Iris pigment epithelial cell (primary cell): ENCODE measurements around the gene SLC5A9.
"Not testable (repeated sequence)": the region's sequence is repeated elsewhere in the genome, so short reads cannot be mapped to it uniquely, and the experiment has no call there.

Source experiments
- DNase-seq: peaks from one replicate; pipeline ENCODE4 v3.0.0-alpha.2; 2011; ENCODE audit warnings: low read depth

SLC5A9 gene

DNA sequence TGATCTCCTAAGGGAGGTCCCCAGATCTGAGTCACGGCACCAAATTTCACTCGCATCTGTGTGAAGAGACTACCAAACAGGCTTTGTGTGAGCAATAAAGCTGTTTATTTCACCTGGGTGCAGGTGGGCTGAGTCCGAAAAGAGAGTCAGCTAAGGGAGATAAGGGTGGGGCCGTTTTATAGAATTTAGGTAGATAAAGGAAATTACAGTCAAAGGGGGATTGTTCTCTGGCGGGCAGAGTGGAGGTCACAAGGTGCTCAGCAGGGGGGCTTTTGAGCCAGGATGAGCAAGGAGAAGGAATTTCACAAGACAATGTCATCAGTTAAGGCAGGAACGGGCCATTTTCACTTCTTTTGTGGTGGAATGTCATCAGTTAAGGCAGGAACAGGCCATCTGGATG lies 8.2 kb upstream of the SLC5A9 start:
- DNase-seq = not testable (repeated sequence)

DNA sequence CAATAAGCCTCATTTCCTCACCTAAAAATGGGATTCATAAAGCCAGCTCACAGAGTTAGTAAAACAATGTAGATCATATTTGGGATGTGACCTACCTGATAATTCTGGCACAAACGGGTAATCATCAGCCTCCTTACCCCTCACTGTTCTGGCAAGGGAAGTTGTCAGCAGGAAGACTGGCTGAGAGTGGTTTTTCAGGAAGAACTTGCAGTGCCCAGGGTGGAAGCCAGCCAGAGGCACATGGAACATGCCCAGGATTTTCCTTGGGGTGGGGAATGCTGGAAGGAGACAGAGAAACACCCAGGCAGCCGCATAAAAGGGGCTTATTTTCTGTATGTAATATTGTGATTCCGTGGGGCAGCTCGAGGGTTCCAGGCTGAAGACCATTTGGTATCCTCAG lies 7.7 kb upstream of the SLC5A9 start:
- DNase-seq = no peak

DNA sequence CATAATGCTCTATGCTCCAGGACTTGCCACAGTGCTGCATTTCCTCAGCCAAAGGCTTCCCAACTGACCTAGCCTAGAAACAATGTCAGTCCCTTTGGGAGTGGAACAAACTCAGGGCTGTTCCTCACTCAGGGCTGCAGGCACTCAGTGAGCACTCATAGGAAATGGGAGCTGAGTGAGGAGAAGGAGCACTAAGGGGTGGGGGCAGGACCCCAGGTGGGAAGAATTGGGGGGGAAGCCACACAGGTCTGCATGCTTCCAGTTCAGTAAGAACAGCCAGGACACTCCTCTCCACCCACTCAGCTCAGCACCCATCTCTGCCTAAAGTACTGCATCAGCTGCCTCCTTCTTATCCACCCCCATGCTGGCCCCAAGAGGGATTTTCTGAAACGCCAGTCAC lies 7.3 kb upstream of the SLC5A9 start:
- no peak for DNase-seq

DNA sequence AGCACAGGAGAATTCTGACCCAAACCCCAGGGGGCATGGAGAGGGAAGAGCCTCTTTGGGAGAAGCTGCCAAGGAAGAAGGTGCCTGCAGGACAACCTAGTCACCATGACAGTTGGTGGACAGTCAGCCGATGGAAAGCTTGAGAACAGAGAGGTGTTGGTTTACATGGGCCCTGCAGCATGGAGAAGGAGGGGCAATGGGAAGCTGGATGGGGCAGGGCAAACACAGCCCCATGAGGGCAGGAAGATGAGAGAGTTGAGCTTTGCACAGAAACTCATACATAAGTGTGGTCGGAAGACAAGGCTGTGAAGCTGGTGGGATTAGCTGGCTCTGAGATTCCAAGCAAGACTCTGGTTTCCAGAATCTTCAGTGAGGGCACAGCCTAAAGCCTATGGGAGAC lies 6.6 kb upstream of the SLC5A9 start:
- no peak for DNase-seq

DNA sequence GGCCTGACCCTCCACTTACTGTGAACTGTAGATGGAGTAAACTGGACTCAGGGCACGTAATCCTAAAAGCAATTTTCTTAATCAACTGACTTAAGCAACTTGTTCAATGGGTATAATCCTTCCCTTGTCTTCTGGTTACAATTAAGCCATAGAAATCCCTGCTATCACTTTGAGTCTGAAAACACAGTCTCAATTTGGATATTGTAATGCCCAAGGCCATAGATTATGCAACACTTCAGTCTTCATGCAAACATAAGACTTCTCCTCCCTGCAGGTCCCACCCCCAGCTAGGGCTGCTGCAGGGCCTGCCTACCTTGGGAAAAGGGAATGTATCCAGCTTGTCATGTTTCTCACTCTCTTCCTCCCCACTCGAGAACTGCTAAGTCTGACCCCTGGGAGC lies 6.2 kb upstream of the SLC5A9 start:
- DNase-seq = no peak

DNA sequence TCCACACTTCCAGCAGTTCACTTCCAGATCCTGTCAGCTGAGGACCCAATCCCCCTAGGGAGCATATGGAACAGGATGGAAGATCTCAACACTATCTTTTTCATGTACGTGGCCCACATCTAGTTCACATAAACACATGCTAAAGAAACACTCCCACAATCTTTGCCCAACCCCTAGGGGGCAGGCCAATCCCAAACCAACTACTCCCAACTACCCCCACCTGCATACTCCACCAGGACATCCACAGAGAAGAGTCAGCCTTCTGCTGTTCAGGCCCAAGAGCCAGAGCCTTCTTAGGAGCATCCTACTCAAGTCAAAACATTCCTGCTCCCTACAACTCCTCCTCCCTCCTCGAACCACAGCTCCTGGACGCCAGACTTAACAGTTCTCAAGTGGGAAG lies 5.6 kb upstream of the SLC5A9 start:
- no peak for DNase-seq

DNA sequence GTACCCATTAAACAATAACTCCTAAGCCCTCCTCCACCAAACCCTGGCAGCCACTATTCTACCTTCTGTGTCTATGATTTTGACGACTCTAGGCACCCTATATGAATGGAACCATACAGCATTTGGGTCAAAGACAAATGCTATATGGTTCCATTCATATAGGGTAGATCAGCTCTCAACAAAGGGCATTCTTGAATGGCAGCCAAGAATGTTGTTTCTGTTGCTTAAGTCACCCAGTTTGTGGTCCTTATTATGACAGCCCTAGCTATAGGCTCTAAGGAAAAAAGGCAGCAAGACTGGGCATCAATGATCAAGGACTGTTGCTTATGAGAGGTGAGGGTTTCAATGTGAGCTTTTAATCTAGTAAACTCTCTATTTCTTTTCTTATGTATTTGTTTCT lies 4.7 kb upstream of the SLC5A9 start:
- no peak for DNase-seq

DNA sequence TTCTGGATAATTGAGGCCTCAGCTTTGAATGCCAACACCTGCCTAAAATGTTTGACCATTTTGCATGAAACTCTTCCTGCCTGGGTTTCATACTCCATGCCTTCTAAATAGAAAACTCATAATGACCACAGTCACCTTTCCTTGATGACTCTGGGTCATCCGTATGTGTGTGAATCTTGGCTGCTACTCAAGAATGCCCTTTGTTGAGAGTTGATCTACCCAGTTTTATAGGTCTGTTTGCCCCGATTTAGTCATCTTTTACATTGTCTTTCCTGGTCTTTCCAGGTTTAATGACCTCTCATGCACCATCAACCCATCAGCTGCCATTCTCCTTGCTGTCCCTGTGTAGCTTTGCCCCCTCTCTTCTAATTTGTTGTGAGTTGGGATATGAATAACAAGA lies 2.7 kb upstream of the SLC5A9 start:
- DNase-seq = no peak

DNA sequence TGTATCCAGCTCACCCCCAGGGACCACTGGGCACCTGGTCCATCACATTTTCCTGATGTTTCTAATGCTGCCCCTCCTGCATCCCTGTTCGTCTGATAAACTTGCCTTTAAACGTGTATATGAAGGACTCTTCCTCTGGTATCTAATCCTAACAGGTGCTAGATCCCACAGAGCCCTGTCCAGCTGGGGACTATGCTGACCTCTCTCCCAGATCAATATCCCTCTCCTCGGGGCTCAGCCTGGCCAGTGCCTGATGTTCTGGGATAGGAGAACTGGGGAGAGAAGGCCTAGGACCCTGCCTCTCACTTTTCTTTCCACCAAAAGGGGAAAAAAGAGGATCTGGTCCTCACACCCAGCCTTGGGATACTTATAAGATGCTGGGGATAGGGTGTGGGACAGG lies 1.4 kb upstream of the SLC5A9 start:
- DNase-seq = no peak

DNA sequence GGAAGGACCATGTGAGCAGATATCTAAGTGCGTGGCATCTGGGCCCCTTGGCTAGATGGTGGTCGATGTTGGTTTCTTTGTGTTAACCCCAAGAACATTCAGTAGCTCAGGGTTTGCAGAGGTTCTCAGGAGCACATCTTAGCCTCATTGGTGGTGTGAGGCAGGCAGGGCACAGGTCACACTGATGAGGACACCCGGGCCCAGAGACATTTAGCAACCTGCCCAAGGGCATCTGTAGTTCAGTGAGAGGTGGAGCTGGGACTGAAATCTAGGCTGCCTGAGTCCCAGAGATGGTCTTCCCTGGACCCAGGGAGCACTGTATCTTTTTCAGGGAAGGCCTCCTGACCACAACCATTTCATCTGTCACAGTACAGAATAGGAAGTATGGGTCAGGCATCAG lies 859 bp upstream of the SLC5A9 start:
- no peak for DNase-seq

DNA sequence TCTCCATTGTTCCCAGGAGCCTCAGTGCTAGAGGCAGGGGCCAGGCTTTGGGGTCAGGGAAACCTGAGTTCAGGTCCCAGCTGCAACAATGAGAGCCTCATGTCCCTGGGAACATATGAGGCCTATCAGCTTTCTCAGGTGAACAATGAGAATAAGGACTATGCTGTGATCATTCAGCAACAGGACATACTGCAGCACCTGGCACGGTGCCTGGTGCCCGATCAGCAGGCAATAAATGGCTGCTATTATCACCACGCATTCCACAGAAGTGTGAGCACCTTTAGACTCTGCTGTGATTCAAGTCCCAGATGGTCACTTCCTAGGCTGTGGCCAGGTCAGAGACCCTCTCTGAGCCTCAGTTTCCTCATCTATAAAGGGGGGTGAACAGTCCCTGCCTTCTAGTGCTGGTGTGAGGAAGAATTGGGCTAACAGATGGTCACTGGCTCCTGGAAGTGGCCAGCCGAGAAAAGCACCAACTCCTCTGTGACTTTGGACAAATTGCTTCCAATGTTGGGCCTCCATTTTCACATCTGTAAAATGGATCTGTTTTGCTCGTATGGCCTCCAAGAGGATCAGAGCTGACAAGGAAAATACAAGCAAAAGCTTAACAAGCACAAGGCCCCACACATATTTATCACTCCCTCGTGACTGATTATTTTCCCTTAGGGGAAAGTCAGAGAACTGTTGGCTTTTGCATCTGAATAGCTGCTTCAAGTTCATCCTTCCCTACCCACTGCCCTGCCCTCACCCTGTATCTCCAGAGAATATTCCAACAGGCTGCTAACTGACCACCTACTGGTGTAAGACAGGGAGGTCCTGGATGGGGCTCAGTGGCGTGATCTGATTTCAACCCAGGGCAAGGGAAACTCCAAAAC lies 1.1 kb downstream of the SLC5A9 start:
- no peak for DNase-seq

DNA sequence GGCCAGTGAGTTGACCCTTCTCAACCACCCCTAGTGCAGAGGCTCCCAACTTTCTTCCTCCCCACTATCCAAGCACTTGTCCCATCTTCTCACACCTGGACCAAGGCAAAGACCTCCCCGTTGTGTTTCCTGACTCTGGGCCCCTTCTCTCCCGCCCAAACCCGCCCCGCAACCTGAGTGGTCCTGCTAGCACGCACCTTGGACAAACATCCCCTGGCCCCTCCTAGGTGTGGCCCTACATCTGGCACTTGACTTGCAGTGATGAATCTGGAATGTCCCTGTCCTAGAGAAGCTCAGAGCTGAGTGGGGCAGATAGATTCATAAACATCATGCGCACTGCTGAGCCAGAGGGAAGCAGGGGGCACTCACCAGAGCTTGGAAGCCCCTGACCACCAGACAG lies 2.3 kb downstream of the SLC5A9 start:
- DNase-seq = no peak

DNA sequence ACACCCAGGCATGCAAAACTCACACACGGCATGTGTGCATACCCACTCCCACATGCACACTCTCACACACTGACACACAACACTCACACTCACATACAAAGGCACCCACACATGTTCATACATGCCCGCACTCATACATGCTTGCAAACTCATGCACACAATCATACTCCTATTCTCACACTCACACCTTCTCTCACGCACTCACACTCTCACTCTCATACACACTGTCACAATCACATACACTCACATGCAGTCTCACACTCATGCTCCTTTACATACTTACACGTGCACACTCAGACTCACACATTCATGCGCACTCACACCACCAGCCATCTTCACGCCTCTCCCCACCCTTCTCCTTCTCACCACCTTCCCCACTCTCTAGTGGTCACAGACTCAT lies 3.1 kb downstream of the SLC5A9 start:
- DNase-seq = no peak

DNA sequence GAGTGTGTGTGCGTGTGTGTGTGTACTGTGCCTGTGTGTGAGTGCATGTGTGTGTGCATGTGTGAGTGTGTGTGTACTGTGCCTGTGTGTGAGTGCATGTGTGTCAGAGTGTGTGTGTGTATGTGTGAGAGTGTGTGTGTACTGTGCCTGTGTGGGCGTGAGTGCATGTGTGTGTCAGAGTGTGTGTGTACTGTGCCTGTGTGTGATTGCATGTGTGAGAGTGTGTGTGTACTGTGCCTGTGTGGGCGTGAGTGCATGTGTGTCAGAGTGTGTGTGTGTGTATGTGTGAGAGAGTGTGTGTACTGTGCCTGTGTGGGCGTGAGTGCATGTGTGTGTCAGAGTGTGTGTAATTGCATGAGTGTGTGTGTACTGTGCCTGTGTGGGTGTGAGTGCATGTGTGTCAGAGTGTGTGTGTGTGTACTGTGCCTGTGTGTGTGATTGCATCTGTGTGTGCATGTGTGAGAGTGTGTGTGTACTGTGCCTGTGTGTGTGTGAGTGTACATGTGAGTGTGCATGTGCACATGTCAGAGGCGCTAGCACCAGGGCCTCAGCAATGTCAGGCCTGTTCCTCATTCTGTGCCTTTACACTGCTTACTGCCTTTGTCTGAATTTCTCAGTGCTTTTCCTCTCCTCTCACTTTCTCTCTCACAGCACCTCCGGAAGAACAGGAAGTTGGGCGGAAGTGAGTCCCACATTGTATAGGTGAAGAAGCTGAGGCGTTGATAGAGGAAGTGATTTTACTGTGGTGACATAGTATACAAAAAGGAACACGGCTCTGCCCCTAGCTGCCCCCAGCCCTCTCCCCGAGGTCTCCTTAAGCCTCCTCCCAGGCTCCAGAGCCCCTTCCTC lies 4.9 kb downstream of the SLC5A9 start:
- DNase-seq = no peak

DNA sequence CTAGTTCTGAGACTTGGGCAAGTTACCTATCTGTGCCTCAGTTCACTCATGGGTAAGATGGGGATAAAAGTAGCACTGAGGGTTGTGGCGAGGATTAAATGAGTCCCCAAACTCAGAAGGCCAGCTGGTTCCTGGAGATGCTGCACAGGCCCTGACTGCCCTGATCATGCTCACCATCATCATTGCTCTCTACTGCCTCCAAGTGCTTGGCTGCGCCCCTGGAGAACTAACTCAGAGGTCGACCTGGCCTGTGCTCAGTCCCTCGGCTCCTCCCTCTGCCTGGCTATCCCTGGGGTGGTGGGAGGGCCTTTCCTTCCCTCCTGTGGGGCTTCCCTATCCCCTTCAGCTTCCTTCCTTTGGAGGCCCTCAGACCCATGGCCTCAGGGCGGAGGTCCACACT lies 5.6 kb downstream of the SLC5A9 start:
- DNase-seq = no peak

DNA sequence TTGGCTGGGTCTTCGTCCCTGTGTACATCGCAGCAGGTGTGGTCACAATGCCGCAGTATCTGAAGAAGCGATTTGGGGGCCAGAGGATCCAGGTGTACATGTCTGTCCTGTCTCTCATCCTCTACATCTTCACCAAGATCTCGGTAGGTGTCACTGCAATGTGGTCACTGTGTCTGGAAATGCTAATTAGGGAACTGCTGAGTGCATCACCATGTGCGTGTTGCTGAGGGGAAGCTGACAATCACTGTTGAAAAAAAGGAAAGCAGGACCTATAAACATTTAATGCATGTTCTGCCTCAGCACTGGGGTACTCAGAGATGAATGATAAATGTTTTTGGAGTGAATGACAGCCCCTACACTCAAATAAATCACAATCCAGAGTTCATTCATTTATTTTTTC lies 6.8 kb downstream of the SLC5A9 start:
- DNase-seq = no peak

DNA sequence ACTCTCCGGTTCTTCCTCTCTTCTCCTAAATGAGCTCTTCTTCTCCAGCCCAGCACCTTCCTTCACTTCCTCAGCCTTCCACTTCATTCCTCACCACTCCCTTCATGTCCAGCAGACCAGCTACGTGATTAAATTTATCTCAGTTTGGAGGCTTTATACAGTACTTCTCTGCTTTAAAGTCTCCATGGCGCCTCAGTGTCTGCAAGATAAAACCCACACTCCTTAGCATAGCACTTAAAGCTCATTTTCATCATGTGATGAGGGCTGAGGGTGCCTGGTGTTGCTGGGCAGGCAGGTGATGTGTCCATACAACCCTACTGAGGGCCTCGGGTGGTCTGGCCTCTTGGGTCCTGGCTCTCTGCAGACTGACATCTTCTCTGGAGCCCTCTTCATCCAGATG lies 7.7 kb downstream of the SLC5A9 start:
- DNase-seq = no peak

DNA sequence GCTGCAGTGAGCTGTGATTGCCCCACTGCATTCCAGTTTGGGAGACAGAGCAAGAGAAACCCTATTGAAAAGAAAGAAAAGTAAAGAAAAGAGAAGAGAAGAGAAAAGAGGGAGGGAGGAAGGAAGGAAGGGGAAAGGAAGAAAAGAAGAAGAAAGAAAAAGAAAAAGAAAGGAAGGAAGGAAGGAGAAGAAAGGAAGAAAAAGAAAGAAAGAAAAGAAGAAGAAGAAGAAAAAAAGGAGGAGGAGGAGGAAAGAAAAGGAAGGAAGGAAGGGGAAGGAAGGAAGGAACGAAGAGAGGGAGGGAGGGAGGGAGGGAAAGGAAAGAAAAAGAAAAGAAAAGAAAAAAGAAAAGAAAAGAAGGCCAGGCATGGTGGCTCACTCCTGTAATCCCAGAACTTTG lies 10.2 kb downstream of the SLC5A9 start:
- DNase-seq = no peak

DNA sequence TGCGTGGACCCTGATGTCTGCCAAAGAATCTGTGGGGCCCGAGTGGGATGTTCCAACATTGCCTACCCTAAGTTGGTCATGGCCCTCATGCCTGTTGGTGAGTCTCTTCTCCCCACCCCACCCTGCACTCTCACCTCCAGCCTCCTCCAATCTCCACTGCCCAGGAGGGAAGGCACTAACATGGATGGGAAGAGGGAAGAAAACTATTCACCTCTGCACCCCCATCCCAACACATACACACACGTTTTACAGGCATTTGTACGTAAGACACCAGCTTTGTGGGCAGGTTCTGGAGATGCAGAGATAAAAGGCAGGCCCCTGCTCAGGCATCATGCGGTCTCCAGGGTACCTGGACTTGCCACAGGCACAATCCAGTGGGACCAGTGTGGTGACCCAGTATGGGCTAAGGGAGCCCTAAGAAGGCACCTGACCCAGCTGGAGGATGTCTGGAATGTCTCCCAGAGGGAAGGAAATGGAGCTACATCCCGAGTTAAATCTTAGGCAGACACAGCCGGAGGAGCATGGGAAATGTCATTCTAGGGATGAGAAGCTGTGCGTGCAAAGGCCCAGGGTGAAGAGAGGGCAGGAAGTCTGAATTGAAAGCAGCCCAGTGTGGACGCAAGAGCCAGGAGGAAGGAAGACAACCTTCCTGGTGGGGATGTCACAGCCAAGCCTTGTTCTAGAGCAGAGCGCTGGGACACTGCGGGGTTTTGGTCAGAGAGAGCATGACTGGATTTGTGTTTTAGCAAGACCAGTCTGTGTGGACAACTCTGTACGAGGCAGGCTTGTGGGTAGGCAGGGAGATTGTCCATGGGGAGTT lies 11.4 kb downstream of the SLC5A9 start:
- no peak for DNase-seq

DNA sequence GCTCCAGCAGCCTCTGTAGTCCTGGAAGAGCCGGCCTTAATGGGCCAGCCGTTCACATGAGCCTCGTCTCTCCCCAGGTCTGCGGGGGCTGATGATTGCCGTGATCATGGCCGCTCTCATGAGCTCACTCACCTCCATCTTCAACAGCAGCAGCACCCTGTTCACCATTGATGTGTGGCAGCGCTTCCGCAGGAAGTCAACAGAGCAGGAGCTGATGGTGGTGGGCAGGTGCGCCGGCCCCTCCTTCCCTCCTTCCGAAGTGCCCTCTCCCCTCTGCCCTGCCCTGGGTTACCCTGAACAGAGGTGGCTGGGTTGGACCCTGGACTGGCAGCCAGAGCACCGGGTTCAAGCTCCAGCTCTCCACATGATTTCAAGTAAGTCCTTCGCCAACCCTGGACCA lies 13.1 kb downstream of the SLC5A9 start:
- DNase-seq = no peak

DNA sequence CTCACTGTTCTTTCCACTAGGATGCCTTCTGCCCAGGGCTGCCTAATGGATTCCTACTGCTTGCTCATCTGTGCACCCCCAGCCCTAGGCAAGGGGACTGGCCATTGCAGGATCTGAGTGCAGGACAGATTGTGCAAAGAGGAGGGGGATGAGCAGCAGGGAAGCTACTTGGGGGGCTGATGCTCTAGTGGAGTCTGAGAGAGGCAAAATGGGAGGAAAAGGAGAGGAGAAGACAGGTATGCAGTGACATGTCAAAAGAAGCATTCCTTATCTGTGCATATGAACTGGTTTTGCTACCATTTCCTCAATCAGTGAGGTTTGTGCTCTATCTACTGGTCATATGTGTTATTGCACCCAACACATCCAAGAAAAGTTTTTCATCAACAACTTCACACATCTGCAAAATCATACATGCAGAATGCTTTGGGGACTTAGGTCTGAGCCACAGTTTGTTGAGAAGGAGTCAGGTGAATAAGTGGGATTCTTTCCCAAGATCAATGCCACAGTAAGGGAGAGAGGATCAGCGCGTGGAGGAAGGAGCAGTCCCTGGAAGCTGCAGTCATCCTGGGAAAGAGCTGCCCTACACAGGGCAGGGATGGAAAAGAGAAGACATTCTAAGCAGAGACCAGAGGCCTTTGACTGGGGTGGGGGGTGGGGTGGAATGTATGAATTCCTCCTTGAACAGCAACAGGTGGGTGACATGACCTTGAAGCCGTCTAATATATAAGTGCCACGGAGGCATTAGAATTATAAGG lies 14.4 kb downstream of the SLC5A9 start:
- DNase-seq = peak; percentile 52
